ENCODE measurements around the gene CDC42EP1.

CDC42EP1 gene

DNA sequence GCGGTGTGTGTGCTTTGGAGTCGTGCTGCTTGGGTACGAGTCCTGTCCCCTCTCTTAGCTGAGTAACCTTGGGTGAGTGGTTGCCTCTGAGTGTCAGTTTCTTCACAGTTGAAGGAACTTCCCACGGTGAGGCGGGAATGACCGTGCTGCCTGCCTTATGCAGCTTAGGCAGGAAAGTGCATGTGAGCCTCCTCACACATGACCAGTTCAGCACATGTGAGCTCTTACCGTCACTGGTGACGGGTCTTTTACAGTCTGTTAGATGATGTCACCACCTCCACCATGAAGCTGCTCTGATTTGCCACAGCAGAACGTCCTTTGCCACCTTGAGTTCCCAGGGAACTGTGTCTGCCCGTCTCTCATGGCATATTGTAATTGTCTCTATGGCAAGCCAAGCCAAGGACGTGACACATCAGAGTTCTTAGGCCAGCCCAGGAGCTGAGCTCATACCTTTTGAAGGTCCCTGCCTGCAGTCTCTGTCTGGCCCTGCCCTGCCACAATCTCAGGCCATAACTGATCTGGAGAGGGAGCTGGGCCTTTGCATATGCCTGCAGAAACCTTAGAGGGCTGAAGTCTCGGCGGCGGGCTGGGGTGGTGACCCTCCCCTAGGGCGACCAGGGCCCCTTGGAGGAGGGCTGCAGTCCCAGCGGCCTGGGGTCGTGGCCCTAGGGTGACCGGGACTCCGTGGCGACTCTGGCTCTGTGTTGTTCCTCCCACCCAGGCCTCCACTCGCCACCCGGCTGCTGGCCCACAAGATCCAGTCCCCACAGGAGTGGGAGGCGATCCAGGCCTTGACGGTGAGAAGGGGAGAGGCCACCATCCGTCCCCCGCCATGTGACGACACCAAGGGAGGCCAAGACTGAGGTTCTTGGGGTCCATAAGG, 56.2 kb downstream of the CDC42EP1 start:
- peak; percentile 8 for DNase-seq

GRCh38 chr22:37617431-37617830, 57.2 kb downstream of the CDC42EP1 start:
- no peak for DNase-seq

GRCh38 chr22:37618072-37618656, 57.9 kb downstream of the CDC42EP1 start:
- DNase-seq, result peak; percentile 2

- DNase-seq, result peak; percentile 2
These were observed 58.4 kb downstream of the CDC42EP1 start for GRCh38 chr22:37618674-37619073.
